ENCODE measurements around the gene GNGT2.
"Not testable (repeated sequence)": the region's sequence is repeated elsewhere in the genome, so short reads cannot be mapped to it uniquely, and the experiment has no call there.

GRCh38 chr17:49175978-49176377, 34.4 kb downstream of the GNGT2 start:
- not testable (repeated sequence) for TF ChIP-seq CTCF (conservative IDR thresholded peaks at IDR 0.05 in 1 of 2, IDR thresholded peaks at IDR 0.05 in 1 of 2; ENCODE audit: extremely low read depth in 1 of 2, insufficient read depth in 1 of 2, low read depth in 1 of 2, low read length in 2 of 2); EZH2 (IDR thresholded peaks at IDR 0.05; ENCODE audit: borderline replicate concordance, low read length)

Measured in mammary epithelial cell (primary cell).